Heart left ventricle (tissue), 16 donors: ENCODE measurements around the gene ATP2C1. TPM values are rescaled to one million over a fixed set of nuclear protein-coding genes. Genes with fewer than 3 reads are reported as not detected.

Experiments
- ATAC-seq, 4 donors: fragments of 200-7000 bp; cut with Tn5 transposase; one replicate each; pipeline ENCODE4 v1.9.1; 2020 to 2022; ENCODE audit warnings: moderate library complexity in 4 of 4, mild to moderate bottlenecking in 3 of 4, moderate number of reproducible peaks in 1 of 4
- DNase-seq, 5 donors: peaks; one replicate each; pipeline ENCODE4 v3.0.0-alpha.2; 2020
- H3K27ac ChIP-seq, 12 donors: fragments of 200-600 bp; sonication (generic) in 4 of 12; one replicate each; pipeline versions ENCODE4 v1.5.0 to v1.8.0; 2016 to 2022; ENCODE audit warnings: mild to moderate bottlenecking in 2 of 12
- H3K27me3 ChIP-seq, 9 donors: fragments of 200-600 bp; sonication (generic) in 2 of 9; one replicate each; pipeline versions ENCODE4 v1.5.1 to v1.8.0; 2016 to 2022; ENCODE audit warnings: mild to moderate bottlenecking in 3 of 9
- H3K36me3 ChIP-seq, 9 donors: fragments of 200-600 bp; sonication (generic) in 2 of 9; one replicate each; pipeline versions ENCODE4 v1.5.0 to v1.8.0; 2018 to 2022; ENCODE audit warnings: mild to moderate bottlenecking in 2 of 9
- H3K4me1 ChIP-seq, 12 donors: fragments of 200-600 bp; sonication (generic) in 4 of 12; one replicate each; pipeline versions ENCODE4 v1.5.0 to v1.8.0; 2016 to 2022; ENCODE audit warnings: mild to moderate bottlenecking in 3 of 12
- H3K4me3 ChIP-seq, 12 donors: fragments of 200-600 bp; sonication (generic) in 4 of 12; one replicate each; pipeline versions ENCODE4 v1.5.0 to v1.8.0; 2017 to 2022; ENCODE audit warnings: mild to moderate bottlenecking in 9 of 12, moderate library complexity in 4 of 12
- H3K9me3 ChIP-seq, 12 donors: fragments of 200-600 bp; sonication (generic) in 4 of 12; one replicate each; pipeline versions ENCODE4 v1.5.0 to v1.8.0; 2016 to 2022; ENCODE audit warnings: mild to moderate bottlenecking in 1 of 12
- POLR2A ChIP-seq, 2 donors: fragments of 450-650 bp; IDR thresholded peaks; one replicate each; pipeline ENCODE4 v1.6.1; 2017; ENCODE audit warnings: antibody characterized with exemption in 2 of 2, mild to moderate bottlenecking in 2 of 2, moderate library complexity in 2 of 2
- WGBS, 4 donors: extraction: QIAGEN DNeasy Blood & Tissue Kit in 2 of 4; methylation state at CpG; one replicate each; pipeline versions ENCODE4 v1.1.5 to v1.1.7; 2013 to 2018; 5-methylcytosine and 5-hydroxymethylcytosine counted together
- intact Hi-C, 10 donors: fragments of 100-400 bp; cut with DNase I; formaldehyde crosslinking; loops; one replicate each; pipeline versions ENCODE4 v1.11.1 to v1.14.2; 2022
- polyA plus RNA-seq, 2 donors: library from polyadenylated mRNA; stranded (reverse); fragments of 200-250 nt; gene quantifications; one replicate each; pipeline ENCODE4 v1.2.3, GENCODE V29; 2013
- total RNA-seq, 9 donors: library from RNA; depleted of rRNA in 2 of 9; stranded (reverse); fragments of >200 nt in 2 of 9; fragmentation: NEBNext Ultra II Directional in 3 of 9; extraction: Animal tissue kit (Norgen Biotek cat#: 25700) in 3 of 9; gene quantifications; one replicate each; pipeline versions ENCODE4 v1.1.0 to v1.2.4, GENCODE V29; 2016 to 2023
- TF ChIP-seq, protein P1 (sequence below), 12 donors: fragments of 200-600 bp; sonication (generic) in 4 of 12; IDR thresholded peaks; one replicate each; pipeline versions ENCODE4 v1.5.0 to v1.8.0; 2018 to 2022; ENCODE audit warnings: antibody characterized with exemption in 12 of 12, mild to moderate bottlenecking in 5 of 12
- donor health status: ischemic (EF 13 %, LVEDD 7.1; RV severe dilation, severe dysfunction).
- donor health status: healthy with polysubstance abuse.
- donor health status: DM: no; HTN: yes; CAD: no.
- donor health status: DM: no; HTN: no; CAD: no.
- donor health status: ischemic (EF 25% LVEDD 6.9; RV normal size, moderate dysfunction).
- donor health status: ischemic (EF 25% LVEDD 5.7; RV mildly dilated, moderate dysfunction).
- donor health status: healthy.
- donor health status: DM: yes; HTN: yes; CAD: no.
- donor health status: ischemic (EF 35%, LVEDD 5.7; RV mildly dilated, moderate dysfunction).
- donor health status: nonischemic (EF 11% LVEDD 7.7; RV severe dilation, severe dysfunction).
- donor health status: DM: yes; HTN: yes; CAD: no.
- donor health status: PGD.
- donor health status: ischemic (EF 29% LVEDD 5.4; RV normal size, mild dysfunction).
- donor health status: nonischemic (EF 23%, LVEDD 6.1; RV moderate dilation, normal function).

ATP2C1 gene
- total and polyA plus RNA-seq, 11 donors, result 26.1 to 74.4 (median 60.1) TPM

DNA sequence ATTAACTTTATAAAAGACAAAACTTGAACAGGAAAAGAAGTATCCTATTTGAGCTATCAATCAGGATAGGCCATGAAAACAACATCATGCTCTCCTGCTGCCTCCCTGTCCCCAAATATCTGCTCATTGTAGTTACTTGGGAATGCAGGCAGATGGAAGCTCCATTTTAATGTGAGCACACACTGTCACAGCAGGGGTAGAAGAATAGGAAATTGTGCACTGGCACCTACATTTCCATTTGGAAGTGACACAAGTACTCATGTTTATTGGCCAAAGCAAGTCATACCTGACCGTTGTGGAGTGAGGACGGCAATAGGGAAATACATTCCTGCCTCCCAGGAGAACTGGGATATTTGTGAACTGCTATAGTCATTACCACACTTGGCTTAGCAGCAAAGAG lies 80.3 kb downstream of the ATP2C1 start:
- intact Hi-C loops, result no loop called here

DNA sequence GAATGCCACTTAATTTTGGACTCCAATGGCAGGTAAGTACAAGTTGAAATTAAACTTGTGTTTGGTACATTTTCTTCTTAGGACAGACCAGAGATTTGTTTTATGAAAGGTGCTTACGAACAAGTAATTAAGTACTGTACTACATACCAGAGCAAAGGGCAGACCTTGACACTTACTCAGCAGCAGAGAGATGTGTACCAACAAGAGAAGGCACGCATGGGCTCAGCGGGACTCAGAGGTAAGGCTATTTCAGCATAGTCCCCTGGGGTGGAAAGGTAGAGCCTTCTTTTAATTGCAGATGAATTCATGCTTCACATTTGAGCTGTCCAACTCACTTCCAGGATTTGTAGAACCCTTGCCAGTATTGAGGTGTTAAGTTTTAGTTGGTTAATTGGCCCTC lies 81.4 kb downstream of the ATP2C1 start:
- WGBS, 4 donors, result 92 to 96% (median 95%) methylated on average over 3 of the region's 3 CpGs
- no peak for TF ChIP-seq POLR2A (IDR thresholded peaks at IDR 0.05)
- TF ChIP-seq, protein P1, sequence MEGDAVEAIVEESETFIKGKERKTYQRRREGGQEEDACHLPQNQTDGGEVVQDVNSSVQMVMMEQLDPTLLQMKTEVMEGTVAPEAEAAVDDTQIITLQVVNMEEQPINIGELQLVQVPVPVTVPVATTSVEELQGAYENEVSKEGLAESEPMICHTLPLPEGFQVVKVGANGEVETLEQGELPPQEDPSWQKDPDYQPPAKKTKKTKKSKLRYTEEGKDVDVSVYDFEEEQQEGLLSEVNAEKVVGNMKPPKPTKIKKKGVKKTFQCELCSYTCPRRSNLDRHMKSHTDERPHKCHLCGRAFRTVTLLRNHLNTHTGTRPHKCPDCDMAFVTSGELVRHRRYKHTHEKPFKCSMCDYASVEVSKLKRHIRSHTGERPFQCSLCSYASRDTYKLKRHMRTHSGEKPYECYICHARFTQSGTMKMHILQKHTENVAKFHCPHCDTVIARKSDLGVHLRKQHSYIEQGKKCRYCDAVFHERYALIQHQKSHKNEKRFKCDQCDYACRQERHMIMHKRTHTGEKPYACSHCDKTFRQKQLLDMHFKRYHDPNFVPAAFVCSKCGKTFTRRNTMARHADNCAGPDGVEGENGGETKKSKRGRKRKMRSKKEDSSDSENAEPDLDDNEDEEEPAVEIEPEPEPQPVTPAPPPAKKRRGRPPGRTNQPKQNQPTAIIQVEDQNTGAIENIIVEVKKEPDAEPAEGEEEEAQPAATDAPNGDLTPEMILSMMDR (IDR thresholded peaks at IDR 0.05), result no peak
- peak in 1 of 4 donors; percentile 39 for ATAC-seq

More for the DNA sequence above, 80.3 kb downstream of the ATP2C1 start:
- H3K27ac ChIP-seq, result no peak overlapping the region
- no peak for ATAC-seq
- H3K36me3 ChIP-seq, result peaks cover 0 to 94% (median 48%) of the 10 kb centered on the region in 9 donors
- TF ChIP-seq POLR2A (IDR thresholded peaks at IDR 0.05), result no peak
- TF ChIP-seq, protein P1 (IDR thresholded peaks at IDR 0.05), result no peak
- H3K9me3 ChIP-seq, result no peaks in the 10 kb centered on the region
- DNase-seq, result no peak
- WGBS, 4 donors, result 92 to 94% (median 94%) methylated on average over 2 of the region's 2 CpGs
- peaks cover 0 to 4% (median 0%) of the 10 kb centered on the region in 12 donors for H3K4me1 ChIP-seq
- H3K4me3 ChIP-seq, result no peak overlapping the region
- no peaks in the 10 kb centered on the region for H3K27me3 ChIP-seq

DNA sequence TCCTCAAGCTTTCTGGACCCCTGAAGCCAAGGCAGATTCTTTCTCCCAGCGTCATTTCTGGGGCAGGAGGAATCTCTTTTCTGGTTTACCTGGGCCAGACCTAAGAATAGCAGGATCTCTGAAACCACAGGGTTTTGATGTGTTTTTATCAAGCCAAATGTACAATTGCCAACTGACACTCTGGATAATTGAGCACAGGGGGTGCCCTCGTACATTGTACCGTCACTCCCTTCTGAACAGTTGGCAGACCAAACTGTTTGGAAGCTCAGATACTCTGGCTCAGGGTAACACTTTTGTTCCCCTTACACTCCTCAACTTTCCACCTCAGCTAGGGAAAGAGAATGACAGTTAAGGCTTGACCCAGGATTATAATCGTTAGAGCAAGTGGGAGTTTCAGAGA lies 82.8 kb downstream of the ATP2C1 start:
- Histone ChIP-seq H3K4me1 (peaks cover 0 to 4% (median 0%) of the 10 kb centered on the region in 12 donors), H3K27me3 (no peaks in the 10 kb centered on the region), H3K27ac (peak overlapping the region in 1 of 12 donors; percentile 50), H3K36me3 (peaks cover 0 to 96% (median 47%) of the 10 kb centered on the region in 9 donors), H3K4me3 (no peak overlapping the region), H3K9me3 (no peaks in the 10 kb centered on the region)
- WGBS, 4 donors, result 57 to 74% (median 65%) methylated on average over 4 of the region's 4 CpGs
- ATAC-seq (peak; percentile 53 to 87 (median 77)), DNase-seq (no peak)
- TF ChIP-seq, protein P1 (IDR thresholded peaks at IDR 0.05), result no peak
- no peak for TF ChIP-seq POLR2A (IDR thresholded peaks at IDR 0.05)
- intact Hi-C loops, result no loop called here

More for the DNA sequence above, 81.4 kb downstream of the ATP2C1 start:
- Histone ChIP-seq H3K36me3 (peaks cover 0 to 96% (median 49%) of the 10 kb centered on the region in 9 donors), H3K4me3 (no peak overlapping the region), H3K4me1 (peaks cover 0 to 4% (median 0%) of the 10 kb centered on the region in 12 donors), H3K27me3 (no peaks in the 10 kb centered on the region), H3K27ac (no peak overlapping the region), H3K9me3 (no peaks in the 10 kb centered on the region)
- intact Hi-C loops, result no loop called here
- DNase-seq, result no peak

DNA sequence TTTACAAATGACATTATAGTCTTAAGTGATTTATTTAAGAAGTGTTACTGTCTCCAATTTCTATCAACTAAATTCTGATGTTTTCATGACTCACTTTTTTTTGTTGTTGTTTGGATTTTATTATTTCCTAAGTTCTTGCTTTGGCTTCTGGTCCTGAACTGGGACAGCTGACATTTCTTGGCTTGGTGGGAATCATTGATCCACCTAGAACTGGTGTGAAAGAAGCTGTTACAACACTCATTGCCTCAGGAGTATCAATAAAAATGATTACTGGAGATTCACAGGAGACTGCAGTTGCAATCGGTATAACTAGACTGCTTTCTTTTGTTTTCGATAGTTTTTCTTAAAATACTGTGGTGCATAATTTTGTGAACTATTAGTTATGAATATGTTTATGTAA lies 85.2 kb downstream of the ATP2C1 start:
- peaks cover 0 to 98% (median 52%) of the 10 kb centered on the region in 9 donors for H3K36me3 ChIP-seq
- no peak for DNase-seq
- no peak overlapping the region for H3K27ac ChIP-seq
- TF ChIP-seq, protein P1 (IDR thresholded peaks at IDR 0.05), result no peak
- no peak for TF ChIP-seq POLR2A (IDR thresholded peaks at IDR 0.05)
- WGBS, 4 donors, result 95 to 97% (median 96%) methylated on average over 2 of the region's 2 CpGs
- ATAC-seq, result no peak
- peaks cover 0 to 4% (median 0%) of the 10 kb centered on the region in 12 donors for H3K4me1 ChIP-seq
- intact Hi-C loops, result no loop called here
- no peaks in the 10 kb centered on the region for H3K27me3 ChIP-seq
- no peak overlapping the region for H3K4me3 ChIP-seq
- H3K9me3 ChIP-seq, result no peaks in the 10 kb centered on the region
